Mononuclear cell (primary cell): ENCODE data around the gene MGAM2. TPM values are rescaled to one million over a fixed set of nuclear protein-coding genes. Genes with fewer than 3 reads are reported as not detected.
"Not testable (repeated sequence)": the region's sequence is repeated elsewhere in the genome, so short reads cannot be mapped to it uniquely, and the experiment has no call there.

Source experiments
- H3K27me3 ChIP-seq: 2 replicates; pipeline ENCODE4 v1.6.0; 2011; ENCODE audit warnings: low read length, control low read depth; ENCODE audit not compliant: insufficient read depth
- H3K4me1 ChIP-seq: 2 replicates; pipeline ENCODE4 v1.5.1; 2011; ENCODE audit warnings: mild to moderate bottlenecking, low read length, control low read depth; ENCODE audit not compliant: insufficient read depth
- H3K4me3 ChIP-seq: 2 replicates; pipeline ENCODE4 v1.5.1; 2011; ENCODE audit warnings: mild to moderate bottlenecking, low read length, moderate library complexity
- H3K9me3 ChIP-seq: 2 replicates; pipeline ENCODE4 v1.5.1; 2011; ENCODE audit warnings: low read depth, mild to moderate bottlenecking, control low read depth, low read length
- total RNA-seq: library from RNA; depleted of rRNA; stranded (reverse); fragments of >200 nt; gene quantifications from one replicate; pipeline ENCODE4 v1.2.3, GENCODE V29; 2012

The MGAM2 gene
- total RNA-seq, result 0.10 TPM

DNA sequence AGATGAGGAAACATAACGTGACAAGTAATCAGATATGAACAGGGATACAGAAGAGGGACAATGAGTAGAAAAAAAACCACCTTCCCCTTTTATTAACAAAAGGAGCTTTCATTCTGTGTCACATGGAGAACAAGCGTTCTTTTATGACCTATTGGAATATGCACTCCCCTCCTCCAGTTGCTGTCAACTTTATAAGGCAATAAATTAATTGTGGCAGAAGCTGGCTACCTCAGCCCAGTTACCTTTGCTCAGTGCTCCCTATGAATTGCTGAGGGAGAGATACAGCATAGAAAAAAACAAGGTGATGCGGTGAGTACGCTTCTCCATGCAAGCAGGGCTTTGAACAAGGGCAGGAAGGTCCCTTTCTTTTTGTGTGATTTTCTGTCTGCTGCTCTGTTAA is at the start of gene MGAM2:
MGAM2 (plus strand) TSS at position 220 of the 400 bp plus-strand sequence. CDS start 5,156 bp downstream, outside the sequence.
- peaks cover 2% of the 10 kb centered on the region for H3K4me1 ChIP-seq
- H3K4me3 ChIP-seq, result no peak within 1 kb of the TSS
- H3K27me3 ChIP-seq, result no peaks in the 10 kb centered on the region
- no peaks in the 10 kb centered on the region for H3K9me3 ChIP-seq

DNA sequence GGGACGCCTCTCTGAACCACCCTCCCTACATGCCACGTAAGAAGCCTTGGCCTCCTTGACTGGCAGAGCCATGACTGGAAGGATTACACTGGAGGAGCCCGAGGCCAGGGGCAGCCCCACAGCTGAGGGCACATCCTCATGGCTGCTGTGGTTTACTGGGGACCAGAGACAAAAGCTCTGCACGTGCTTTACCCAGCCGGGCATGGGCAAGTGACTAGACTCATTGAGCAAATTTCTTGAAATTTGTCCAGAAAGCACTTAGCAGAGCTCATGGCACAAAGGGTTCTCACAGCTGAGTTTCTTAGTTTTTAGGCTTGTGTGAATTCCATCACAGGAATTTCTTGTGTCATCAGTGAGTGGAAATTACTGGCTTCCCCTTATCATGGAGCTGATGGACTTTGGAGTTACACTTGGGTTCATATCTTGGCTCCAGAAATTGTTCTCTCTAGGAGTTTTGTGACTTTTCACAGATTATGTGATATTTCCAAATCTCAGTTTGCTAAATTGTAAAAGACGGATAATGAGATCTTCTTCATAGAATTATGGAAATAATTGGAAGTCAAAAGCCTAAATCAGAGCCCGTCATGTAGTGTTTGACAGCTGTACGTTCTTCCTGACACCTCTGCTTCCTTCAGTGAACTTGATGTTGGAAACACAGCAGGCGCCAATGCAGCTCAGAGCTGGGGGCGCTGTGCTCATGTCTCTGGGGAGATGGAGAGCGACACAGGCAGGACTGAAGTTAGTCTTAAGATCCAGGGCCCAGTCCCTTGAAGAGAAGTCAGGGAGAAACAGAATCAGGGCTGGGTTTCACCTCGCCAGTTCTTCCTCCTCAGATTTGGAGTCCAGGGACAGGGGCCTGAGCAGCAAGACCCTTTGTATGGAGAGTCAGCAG is 47.7 kb upstream of the MGAM2 start:
- no peaks in the 10 kb centered on the region for H3K9me3 ChIP-seq
- H3K4me3 ChIP-seq, result no peak overlapping the region
- H3K4me1 ChIP-seq, result no peaks in the 10 kb centered on the region
- no peaks in the 10 kb centered on the region for H3K27me3 ChIP-seq

DNA sequence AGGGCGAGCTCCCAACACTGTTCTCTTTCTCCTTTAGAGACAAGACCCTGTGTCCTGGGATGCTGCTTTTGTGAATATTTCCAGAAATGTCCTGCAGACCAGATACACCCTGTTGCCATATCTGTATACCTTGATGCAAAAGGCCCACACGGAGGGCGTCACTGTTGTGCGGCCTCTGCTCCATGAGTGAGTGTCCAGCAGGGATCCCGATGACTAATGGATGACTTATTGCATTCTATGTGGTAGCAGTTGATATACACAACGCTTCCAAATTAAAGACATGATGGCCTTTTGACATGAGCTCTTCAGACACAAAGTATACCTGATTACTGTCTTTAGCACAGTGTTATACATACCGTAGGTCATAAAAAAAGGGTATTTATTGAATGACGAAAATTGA is 45.0 kb upstream of the MGAM2 start:
- Histone ChIP-seq H3K4me1 (no peaks in the 10 kb centered on the region), H3K9me3 (no peaks in the 10 kb centered on the region), H3K27me3 (no peaks in the 10 kb centered on the region), H3K4me3 (no peak overlapping the region)

GRCh38 chr7:142077762-142078161 is 33.8 kb upstream of the MGAM2 start:
- no peak overlapping the region for H3K4me3 ChIP-seq
- H3K4me1 ChIP-seq, result no peaks in the 10 kb centered on the region
- no peaks in the 10 kb centered on the region for H3K27me3 ChIP-seq
- H3K9me3 ChIP-seq, result no peaks in the 10 kb centered on the region

DNA sequence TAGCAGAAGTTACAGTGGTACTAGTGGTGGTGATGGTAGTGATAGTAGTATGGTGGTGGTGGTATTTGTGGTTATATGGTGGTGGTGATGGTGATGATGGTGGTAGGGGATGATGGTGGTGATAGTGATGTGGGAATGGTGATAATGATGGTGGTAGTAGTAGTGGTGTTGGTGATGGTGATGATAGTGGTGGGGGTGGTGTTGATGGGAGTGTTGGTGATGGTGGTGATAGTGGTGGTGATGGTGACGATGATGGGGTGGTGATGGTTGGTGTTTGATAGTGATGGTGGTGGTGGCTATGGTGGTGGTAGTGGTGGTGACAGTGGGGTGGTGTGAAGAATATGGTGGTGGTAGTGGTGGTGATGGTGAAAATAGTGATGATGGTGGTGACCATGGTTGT is 27.9 kb upstream of the MGAM2 start:
- H3K4me1 ChIP-seq, result no peaks in the 10 kb centered on the region
- H3K4me3 ChIP-seq, result no peak overlapping the region
- no peaks in the 10 kb centered on the region for H3K9me3 ChIP-seq
- no peaks in the 10 kb centered on the region for H3K27me3 ChIP-seq

- no peak overlapping the region for H3K4me3 ChIP-seq
- no peaks in the 10 kb centered on the region for H3K27me3 ChIP-seq
- H3K9me3 ChIP-seq, result no peaks in the 10 kb centered on the region
- H3K4me1 ChIP-seq, result no peaks in the 10 kb centered on the region
Observed at GRCh38 chr7:142085428-142085827, 26.1 kb upstream of the MGAM2 start.

DNA sequence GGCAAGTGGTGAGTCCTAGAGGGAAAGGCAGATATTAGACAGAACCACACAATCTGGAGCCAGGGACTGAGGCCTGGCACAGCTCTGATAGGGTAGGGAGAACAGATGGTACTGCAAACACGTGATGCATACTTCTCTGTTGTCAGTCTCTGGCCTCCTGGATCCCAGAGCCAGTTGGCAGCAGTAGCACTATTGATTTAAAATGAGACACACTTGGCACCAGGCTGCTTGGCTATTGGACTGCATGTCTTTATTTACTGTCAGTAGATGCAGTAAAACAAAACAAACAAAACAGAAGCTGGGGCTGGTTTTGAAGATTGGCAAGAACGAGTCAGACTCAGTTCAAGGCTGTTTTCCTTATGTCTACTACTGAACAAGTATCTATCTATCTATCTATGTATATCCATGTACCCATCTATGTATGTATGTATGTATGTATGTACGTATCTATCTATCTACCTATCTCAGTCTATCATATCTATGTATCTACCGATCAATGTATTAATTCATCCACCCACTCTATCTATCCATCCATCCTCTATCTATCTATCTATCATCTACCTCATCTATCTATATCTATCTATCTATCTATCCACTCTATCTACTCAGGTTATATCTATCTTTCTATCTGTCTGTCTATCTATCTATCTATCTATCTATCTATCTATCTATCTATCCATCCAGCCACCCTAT is 23.4 kb upstream of the MGAM2 start:
- no peak overlapping the region for H3K4me3 ChIP-seq

DNA sequence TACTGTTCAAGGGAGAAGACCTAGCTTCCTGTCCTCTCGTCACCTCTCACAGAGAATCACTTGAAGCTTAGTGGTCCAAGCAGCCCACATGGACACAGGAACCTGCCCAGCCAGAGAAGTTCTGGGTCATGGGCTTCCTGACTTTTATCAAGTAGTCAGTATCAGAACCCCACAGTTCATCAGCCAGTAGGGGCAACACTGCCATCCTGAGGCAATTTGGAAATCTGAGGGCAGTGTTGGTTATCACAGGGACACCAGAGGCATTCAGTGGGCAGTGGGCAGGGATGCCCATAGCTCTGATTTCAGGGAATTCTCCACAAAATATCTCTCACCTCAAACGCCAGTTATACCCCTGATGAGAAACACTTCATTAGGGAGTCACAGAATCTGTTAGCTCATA is 22.5 kb upstream of the MGAM2 start:
- no peak overlapping the region for H3K4me3 ChIP-seq
- no peaks in the 10 kb centered on the region for H3K4me1 ChIP-seq
- H3K9me3 ChIP-seq, result no peaks in the 10 kb centered on the region
- H3K27me3 ChIP-seq, result no peaks in the 10 kb centered on the region

More for the DNA sequence above, 23.4 kb upstream of the MGAM2 start:
- no peaks in the 10 kb centered on the region for H3K9me3 ChIP-seq
- no peaks in the 10 kb centered on the region for H3K4me1 ChIP-seq
- H3K27me3 ChIP-seq, result no peaks in the 10 kb centered on the region

DNA sequence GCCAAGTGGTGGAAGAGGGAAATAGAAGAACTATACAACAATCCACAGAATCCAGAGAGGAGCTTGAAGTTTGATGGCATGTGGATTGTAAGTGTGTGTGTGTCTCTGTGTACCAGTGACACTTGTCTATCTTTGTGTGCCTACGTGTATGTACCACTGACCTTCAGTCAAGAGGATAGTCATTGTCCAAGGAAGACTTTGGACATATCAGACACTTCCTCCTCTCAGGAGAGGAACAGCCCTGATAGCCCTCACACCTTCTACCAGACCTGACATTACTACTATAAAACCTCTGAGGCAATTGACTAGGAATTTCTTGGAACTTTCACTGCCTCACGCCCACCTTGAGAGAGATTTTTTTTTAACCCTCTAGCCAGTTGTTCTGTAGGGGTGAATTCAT is 19.6 kb upstream of the MGAM2 start:
- no peaks in the 10 kb centered on the region for H3K27me3 ChIP-seq
- H3K4me3 ChIP-seq, result no peak overlapping the region
- no peaks in the 10 kb centered on the region for H3K9me3 ChIP-seq
- H3K4me1 ChIP-seq, result no peaks in the 10 kb centered on the region

- no peaks in the 10 kb centered on the region for H3K9me3 ChIP-seq
- H3K4me3 ChIP-seq, result no peak overlapping the region
- peaks cover 9% of the 10 kb centered on the region for H3K4me1 ChIP-seq
- H3K27me3 ChIP-seq, result no peaks in the 10 kb centered on the region
Observed at GRCh38 chr7:142094861-142095260, 16.7 kb upstream of the MGAM2 start.

DNA sequence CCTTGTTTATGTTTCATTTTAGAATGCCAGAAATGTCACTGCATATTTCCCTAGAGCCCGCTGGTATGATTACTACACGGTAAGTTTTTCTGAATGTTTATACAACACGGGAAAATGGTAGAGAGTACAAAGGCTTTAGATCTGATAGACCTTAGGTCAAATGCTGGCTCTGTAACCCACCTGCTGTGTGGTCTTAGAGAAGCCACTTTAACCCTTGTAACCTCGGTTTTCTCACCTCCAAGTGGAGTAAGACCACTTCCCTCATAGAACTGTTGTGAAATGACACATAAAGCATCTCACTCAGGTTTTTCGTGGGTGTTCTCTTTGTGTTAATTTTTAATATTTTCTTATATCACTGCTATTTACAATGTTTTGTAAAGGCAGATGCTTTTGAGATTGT is 13.9 kb upstream of the MGAM2 start:
- H3K9me3 ChIP-seq, result no peaks in the 10 kb centered on the region
- H3K27me3 ChIP-seq, result no peaks in the 10 kb centered on the region
- H3K4me1 ChIP-seq, result peaks cover 9% of the 10 kb centered on the region
- no peak overlapping the region for H3K4me3 ChIP-seq

DNA sequence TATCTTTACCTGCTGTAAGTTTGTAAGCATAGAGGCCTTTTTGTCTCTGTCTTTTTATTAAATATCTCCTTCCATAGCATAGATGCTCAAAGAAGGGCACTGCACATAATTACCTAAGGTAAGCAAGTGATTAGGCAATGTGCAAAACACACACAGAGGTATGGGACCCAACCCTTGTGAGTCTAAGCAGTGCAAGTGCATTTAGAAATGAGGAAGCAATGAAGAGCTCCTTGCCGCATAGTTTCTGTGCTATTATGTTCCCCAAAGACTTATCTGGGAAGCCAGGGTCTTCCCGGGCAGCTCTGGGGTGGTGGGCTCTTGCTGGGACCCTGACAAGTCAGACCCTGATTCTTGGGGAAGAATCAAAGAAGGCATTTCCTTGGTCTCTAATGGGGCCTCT is 13.5 kb upstream of the MGAM2 start:
- H3K4me1 ChIP-seq, result peaks cover 9% of the 10 kb centered on the region
- no peaks in the 10 kb centered on the region for H3K27me3 ChIP-seq
- no peak overlapping the region for H3K4me3 ChIP-seq
- H3K9me3 ChIP-seq, result no peaks in the 10 kb centered on the region

- H3K9me3 ChIP-seq, H3K4me3 ChIP-seq, H3K27me3 ChIP-seq: not testable (repeated sequence)
- H3K4me1 ChIP-seq, result peaks cover 14% of the 10 kb centered on the region
Observed at GRCh38 chr7:142099347-142099746, 12.2 kb upstream of the MGAM2 start.

DNA sequence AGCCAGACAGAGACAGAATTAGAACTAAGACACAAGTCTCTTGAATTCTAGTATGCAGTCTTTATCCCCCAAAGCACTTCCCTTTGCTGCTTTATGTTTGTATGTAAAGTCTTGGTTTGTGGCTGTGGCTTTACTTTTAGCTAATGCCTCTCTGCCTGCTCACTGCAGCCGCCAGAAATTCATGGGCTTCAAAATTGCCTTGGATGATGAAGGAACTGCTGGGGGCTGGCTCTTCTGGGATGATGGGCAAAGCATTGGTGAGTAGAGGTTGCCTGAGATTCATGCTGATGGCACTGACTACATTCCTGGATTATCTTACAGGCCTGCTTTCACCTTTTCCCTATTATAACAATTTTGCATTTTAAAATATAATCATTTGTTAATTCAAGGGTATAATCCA is 10.9 kb upstream of the MGAM2 start:
- Histone ChIP-seq H3K4me1 (peaks cover 23% of the 10 kb centered on the region), H3K9me3 (no peaks in the 10 kb centered on the region), H3K4me3 (no peak overlapping the region)

GRCh38 chr7:142101794-142102193 is 9.7 kb upstream of the MGAM2 start:
- peaks cover 34% of the 10 kb centered on the region for H3K4me1 ChIP-seq
- H3K4me3 ChIP-seq, H3K9me3 ChIP-seq, H3K27me3 ChIP-seq: not testable (repeated sequence)

More for the DNA sequence above, 10.9 kb upstream of the MGAM2 start:
- H3K27me3 ChIP-seq, result no peaks in the 10 kb centered on the region
